Middle frontal gyrus (tissue), 1 donor: ENCODE results near the gene ALDH16A1.

Experiments used
- DNase-seq: peaks from one replicate; pipeline ENCODE4 v3.0.0-alpha.2; 2015; ENCODE audit warnings: low spot score; ENCODE audit errors: extremely low spot score

ALDH16A1 gene

DNA sequence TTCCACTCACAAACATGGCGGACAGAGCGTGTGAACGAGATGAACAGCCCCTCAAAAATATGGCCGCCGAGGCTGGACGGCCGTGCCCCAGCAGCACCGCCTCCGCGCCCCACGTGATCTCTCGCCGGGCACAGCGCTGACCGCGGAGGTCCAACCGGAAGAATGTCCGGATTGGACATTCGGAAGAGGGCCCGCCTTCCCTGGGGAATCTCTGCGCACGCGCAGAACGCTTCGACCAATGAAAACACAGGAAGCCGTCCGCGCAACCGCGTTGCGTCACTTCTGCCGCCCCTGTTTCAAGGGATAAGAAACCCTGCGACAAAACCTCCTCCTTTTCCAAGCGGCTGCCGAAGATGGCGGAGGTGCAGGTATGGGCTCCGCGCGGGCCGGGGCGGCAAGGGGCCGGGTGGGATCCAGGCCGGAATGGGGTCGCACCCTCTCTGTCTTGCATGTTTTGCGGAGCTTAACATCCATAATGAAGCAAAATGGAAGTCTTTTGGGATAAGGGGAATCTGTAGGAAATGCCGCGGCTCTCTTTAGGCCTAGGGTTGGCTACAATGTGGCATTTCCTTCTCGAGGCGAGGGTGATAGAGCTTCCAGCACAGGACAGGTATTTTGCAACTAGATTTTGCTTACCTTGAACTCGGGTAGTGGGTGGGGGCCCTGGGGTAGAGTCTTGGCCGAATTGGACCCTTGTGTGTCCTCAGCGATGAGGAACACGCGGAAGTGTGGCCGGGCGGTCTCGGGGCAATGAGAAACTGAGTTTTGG is 34.4 kb downstream of the ALDH16A1 start, which contains the start of gene RPL13A:
TSS of gene RPL13A (plus strand) at position 332 of the 769 bp plus-strand sequence. CDS start at position 354, 22 bp downstream.
- peak; percentile 99 for DNase-seq

DNA sequence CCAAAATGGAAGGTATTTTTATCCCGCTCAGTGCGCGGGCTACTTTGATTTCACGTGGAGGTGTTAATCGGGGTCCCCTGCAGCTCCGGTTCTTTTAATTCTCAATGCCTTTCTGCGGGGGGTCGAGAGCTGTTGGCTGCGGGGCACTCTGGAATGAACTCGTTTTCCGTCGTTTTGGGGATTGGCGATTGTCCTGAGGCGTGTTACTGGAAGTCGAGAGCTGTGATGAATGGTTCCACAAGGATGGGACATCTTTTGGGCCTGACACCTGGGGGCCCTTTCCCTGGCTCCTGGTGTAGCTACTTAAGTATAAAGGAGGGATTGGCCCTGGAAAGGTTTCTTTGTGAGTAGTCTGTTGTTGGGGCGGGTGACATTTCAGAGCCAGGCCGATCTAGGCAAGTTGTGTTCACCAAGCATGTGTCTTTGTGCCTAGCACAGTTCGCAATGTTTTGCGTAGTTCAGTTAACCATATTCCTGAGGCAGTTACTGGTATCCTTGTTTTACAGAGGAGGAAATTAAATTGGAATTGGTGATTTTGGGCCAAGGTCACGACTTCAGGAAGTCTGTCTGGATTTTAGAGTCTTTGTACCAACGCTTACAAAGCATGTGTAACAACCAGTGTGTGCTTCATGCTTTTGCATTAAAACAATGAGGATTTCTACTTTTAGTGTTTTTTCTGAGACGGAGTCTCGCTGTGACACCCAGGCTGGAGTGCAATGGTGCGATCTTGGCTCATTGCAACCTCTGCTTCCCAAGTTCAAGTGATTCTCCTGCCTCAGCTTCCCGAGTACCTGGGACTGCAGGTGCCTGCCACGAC is 35.2 kb downstream of the ALDH16A1 start:
- DNase-seq, result no peak

DNA sequence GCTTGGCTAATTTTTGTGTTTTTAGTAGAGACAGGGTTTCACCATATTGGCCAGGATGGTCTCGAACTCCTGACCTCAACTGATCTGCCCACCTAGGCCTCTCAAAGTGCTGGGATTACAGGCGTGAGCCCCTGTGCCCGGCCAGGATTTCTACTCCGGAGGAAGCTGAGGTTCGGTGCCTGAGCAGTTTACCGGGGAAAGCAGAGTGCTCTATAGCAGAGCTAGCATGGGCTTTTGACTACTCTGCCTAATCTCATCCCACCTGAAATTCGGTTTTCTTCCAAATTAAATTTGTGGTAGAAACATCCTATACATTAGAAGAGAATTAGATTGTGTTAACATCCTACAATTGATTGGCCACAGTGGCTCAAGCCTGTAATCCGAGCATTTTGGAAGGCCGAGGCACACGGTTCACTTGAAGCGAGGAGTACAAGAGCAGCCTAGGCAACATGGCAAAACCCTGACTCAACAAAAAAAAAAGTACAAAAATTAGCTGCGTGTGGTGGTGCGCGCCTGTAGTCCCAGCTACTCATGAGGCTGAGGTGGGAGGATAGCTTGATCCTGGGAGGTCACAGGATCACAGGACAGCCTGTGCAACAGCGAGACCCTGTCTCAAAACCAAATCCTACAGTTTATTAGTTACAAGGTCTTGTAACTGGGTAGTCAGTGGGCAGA is 36.0 kb downstream of the ALDH16A1 start:
- DNase-seq, result no peak

DNA sequence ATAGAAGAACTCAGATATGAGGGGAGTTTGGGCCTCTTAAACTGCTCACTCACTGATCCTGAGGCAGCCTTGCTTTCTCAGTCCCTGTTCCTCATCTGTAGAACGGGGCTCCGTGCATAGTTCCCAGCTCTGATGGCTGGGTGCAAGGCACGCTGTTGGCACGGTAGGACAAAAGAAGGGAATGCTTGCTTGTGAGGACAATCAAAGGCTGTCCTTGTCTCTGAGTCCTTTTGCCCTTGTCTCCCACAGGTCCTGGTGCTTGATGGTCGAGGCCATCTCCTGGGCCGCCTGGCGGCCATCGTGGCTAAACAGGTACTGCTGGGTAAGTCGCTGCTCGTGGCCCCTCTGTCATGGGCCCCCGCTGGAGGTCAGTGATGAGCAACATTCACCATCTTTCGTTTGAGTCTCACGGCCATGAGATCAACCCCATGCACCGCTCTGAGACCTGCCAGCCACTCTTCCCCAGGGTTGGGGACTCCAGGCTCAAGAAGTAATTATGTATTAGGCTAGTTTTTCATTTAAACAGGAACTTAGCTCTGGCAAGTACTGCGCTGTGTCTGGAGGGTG is 36.7 kb downstream of the ALDH16A1 start:
- DNase-seq, result no peak

DNA sequence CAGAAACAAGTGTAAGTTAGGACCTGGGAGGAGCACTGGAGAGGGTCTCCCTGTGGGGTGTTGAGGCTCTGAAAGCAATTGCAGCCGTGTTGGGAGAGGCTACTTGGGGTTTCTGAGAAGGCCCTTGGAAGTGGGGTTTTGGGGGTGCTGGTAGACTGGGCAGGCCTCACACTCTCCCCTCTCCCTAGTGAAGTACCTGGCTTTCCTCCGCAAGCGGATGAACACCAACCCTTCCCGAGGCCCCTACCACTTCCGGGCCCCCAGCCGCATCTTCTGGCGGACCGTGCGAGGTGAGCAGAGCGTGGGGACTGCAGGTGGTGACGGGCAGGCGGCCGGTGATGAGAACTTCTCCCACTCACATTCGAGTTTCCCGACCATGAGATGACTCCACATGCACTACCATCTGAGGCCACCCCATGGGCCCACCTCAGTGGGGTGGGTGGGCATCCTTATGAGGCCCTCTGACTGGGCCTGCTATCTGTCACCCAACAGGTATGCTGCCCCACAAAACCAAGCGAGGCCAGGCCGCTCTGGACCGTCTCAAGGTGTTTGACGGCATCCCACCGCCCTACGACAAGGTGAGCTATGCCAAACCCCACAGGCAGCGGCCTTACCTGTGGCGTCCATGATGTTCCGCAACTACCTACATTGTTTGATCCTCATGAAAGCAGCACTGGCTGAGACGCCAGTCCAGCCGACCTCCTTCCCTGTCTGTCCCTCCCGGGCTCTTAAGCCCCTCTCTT is 37.4 kb downstream of the ALDH16A1 start:
- no peak for DNase-seq

DNA sequence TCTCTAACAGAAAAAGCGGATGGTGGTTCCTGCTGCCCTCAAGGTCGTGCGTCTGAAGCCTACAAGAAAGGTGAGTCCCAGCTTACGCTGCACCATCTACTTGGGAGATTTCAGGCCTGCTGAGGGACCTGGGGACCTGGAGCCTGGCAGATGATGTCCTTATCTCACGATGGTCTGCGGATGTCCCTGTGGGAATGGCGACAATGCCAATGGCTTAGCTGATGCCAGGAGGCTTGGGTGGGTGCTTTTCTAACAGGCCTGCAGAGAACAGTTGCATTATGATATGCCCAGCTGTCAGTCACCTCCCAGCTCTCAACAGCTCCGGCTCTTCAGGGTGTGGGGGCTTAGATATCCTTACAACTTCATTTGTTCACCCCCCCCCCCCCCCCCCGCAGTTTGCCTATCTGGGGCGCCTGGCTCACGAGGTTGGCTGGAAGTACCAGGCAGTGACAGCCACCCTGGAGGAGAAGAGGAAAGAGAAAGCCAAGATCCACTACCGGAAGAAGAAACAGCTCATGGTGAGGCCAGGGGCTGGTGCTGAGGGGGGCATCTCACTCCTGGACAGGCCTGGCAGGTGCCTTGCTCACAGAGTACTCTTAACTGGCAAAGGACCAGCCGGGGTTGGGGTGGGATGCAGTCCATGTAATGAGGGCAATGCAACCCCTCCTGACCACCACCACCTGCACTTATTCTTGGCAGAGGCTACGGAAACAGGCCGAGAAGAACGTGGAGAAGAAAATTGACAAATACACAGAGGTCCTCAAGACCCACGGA is 38.2 kb downstream of the ALDH16A1 start:
- DNase-seq, result no peak

DNA sequence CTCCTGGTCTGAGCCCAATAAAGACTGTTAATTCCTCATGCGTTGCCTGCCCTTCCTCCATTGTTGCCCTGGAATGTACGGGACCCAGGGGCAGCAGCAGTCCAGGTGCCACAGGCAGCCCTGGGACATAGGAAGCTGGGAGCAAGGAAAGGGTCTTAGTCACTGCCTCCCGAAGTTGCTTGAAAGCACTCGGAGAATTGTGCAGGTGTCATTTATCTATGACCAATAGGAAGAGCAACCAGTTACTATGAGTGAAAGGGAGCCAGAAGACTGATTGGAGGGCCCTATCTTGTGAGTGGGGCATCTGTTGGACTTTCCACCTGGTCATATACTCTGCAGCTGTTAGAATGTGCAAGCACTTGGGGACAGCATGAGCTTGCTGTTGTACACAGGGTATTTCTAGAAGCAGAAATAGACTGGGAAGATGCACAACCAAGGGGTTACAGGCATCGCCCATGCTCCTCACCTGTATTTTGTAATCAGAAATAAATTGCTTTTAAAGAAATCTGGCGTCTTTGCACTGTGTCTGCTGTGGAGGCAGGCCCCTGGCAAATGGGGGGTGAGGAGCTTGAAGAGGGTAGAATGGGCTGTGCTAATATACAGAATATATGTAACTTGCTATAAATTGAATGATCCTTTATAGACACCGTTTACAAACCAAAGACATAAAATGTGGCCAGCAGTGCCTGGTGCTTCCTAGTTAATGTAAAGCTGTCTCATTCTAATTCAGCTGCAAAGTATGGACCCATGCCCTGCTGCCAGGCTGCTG is 39.0 kb downstream of the ALDH16A1 start:
- no peak for DNase-seq

DNA sequence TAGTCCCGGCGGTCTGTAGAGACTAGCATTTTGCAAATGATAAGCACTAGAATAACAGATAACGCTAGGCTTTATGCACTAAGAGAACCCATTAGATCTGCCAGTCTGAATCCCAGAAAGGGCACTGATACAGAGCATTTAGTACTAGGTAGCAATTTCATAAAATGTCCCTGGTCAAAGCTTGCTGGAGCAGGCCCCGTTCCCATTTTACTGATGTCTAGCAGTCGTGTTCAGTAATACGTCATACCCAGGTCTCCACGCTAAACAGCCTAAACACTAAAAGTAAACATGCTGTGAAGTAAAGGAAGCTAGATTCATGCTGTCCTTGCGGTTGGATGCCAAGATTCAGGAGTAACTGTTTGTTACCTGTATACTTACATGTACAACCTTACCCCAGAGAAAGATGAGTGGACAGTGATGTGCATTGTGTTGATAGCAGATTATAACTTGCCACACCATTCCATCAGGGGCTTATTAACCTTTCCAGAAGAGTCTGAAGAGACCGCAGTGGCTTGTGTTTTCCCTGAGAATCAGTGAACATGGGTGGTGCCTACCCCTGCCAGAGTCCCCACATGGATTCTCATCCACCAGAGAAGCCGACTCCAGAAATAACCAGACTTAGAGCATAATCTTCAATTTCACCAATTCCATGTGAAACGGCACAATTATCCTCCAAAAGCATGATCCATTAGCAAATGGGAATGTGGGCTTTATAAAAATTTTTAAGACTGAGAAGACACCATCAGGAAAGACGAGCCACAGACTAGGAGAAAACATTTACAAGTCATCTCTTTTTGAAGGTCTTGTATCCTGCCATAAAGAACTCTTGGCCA is 39.8 kb downstream of the ALDH16A1 start:
- no peak for DNase-seq

DNA sequence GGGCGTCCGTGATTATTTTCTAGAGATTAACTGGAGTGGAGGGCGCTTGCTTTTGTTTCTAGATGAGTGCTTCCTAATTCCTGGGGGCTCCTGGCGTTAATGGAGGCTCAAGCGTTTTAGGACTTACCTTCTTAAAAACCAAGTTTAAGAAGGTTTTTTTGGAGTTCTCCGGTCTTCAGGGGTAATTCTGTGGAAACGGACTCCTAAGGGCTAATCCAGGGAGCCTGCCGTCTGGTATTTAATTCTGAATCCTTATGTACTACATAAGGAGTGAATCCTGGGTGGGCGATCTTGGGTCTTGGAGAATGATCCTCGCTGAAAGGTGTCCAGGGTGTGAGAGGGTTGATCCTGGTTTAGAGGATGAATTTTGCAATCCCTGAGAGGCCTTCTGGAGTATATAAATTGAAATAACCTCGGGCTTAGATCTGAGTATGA is 43.6 kb downstream of the ALDH16A1 start:
- no peak for DNase-seq

DNA sequence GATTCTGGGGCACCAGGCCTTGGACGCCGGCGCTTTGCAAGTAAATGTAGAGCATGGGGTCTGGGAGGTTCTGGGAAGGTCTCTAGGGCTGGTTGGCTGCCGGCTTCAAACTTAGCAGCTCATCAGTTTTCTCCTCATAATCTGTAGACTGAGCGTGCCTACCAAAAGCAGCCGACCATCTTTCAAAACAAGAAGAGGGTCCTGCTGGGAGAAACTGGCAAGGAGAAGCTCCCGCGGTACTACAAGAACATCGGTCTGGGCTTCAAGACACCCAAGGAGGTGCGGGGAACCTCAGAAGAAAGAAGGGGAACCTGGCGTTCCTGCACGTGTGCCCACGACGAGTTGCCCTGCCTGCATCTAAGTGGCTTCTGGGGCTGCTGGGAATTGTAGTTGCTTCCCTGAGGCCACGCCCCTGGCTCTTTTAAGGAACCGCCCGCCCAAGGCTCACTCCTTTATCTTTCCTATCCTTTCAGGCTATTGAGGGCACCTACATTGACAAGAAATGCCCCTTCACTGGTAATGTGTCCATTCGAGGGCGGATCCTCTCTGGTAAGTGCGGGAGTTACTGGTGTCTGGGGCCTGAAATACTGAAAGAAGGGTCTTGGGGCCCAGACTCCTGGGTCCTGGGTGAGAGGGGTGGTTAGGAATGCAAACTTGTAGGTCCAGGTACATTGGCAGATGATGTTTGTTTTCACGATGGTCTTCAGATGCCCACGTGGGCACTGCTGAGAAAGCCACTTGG is 44.2 kb downstream of the ALDH16A1 start:
- DNase-seq, result no peak

DNA sequence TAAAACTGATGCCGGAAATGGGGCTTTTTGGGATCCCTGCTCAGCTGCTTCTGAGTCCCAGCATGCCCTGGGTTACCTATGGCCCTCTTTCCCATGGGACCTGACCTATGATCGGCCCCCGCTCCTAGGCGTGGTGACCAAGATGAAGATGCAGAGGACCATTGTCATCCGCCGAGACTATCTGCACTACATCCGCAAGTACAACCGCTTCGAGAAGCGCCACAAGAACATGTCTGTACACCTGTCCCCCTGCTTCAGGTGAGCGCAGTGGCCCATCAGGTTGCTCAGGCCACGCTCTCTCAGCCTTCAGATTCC is 44.7 kb downstream of the ALDH16A1 start:
- no peak for DNase-seq

DNA sequence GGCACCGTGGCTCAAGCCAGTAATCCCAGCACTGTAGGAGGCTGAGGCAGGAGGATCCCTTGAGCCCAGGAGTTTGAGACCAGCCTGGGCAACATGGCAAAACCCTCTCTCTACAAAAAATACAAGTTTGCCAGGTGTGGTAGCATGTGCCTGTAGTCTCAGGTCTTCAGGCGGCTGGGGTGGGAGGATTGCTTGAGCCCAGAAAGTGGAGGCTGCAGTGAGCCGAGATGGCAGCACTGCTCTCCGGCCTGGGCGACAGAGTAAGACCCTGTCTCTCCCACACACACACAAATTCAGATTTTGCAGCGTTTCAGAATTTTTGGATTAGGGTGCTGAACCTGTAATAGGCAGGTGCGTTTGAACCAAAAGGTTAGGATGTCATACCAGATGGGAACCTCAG is 45.5 kb downstream of the ALDH16A1 start:
- no peak for DNase-seq

DNA sequence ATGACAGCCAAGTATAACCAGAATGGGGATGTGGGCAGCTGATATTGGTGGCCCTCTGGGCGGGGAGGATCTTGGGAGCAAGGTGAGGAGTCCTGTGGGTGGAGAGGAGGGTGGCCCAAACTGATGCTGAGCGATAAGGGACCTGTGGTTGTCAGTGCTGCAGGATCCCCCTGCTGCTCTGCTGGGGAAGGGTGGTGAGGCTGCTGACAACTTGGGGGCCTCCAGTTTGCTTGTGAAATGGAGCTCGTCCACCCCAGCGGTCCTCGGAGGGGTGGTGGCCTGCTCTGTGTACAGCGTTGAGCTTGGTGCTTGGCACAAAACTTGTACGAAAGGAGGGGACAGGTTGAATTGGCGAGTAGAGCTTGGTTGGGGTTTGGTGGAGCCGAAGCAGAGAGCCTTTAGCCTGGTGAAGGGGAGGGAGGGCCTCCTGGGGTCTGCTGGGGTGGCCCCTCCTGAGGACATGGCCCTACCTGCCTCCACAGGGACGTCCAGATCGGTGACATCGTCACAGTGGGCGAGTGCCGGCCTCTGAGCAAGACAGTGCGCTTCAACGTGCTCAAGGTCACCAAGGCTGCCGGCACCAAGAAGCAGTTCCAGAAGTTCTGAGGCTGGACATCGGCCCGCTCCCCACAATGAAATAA is 46.1 kb downstream of the ALDH16A1 start:
- DNase-seq, result no peak

DNA sequence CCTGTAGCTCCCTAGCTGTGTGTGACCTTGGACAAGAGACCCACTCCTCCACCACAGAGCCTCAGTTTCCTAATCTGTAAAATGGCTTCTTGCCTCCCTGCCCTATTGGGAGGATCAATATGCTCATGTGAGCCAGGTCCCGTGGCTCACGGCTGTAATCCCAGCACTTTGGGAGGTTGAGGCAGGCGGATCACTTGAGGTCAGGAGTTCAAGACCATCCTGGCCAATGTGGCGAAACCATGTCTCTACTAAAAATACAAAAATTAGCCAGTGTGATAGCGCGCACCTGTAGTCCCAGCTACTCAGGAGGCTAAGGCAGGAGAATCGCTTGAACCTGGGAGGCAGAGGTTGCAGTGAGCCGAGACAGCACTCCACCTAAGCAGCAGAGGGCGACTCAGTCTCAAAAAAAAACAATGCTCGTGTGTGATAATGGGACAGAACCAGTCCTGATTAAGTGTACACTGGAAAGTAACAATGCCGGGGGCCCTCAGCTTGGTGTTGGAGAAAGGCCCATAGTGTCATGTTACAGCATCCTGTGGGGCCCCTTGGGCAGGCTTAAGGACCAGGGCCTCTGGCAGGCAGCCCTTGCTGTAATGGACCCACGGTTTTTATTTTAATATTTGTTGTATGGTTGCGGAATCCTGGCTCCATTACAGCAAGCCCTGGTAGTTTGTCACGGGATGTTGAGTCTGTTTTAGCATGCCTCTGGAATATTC is 50.0 kb downstream of the ALDH16A1 start:
- DNase-seq, result no peak

DNA sequence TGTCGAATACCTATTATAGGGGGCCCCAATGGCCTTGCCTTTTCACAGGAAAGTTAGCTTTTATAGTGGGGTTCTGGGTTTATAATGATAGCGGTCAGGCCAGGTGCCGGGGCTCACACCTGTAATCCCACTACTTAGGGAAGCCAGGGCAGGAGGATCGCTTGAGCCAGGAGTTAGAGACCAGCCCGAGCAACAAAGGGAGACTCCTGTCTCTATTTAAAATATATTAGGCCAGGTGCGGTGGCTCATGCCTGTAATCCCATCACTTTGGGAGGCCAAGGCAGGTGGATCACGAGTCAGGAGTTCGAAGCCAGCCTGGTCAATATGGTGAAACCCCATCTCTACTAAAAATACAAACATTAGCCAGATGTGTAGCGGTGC is 50.5 kb downstream of the ALDH16A1 start:
- DNase-seq, result no peak

DNA sequence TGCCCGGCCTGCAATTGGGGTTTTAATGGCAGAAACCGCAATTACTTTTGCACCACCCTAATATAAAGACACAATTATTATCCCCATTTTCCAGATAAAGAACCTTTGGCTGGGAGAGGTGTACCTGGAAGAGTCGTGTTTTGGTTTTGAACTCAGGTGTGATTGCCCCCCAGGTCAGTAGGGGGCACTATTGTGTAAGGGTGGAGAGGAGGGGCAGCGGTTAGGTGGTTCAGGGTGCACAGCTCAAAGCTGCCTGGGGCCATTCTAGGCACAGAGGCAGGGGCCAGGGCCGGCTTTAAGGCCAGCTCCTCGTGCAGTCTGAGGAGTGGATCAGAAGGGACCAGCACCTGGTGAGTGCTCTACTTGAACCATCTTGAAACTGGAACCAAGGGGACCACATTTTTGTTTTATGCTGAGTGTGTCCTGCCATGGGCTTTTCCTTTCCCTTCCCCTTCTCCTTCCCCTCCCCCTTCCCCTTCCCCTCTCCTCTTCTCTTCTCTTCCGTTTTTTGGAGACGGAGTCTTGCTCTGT is 53.6 kb downstream of the ALDH16A1 start:
- DNase-seq, result no peak
